ENCODE results near the gene NKAIN1.
"Not testable (repeated sequence)": the region's sequence is repeated elsewhere in the genome, so short reads cannot be mapped to it uniquely, and the experiment has no call there.

DNA sequence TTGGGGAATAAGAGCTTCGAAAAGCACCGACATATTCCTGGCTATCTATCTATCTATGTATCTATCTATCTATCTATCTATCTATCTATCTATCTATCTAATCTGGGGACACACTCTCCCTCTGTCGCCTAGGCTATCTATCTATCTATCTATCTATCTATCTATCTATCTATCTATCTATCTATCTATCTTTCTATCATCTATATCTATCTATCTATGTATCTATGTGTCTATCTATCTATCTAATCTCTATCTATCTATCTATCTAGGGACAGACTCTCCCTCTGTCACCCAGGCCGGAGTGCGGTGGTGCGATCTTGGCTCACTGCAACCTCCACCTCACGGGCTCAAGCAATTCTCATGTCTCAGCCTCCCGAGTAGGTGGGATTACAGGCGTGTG lies 42.7 kb upstream of the NKAIN1 start:
- TF ChIP-seq CTCF (IDR thresholded peaks at IDR 0.05); EZH2 (IDR thresholded peaks at IDR 0.05; ENCODE audit: borderline replicate concordance, insufficient read depth, low read depth, low read length, poor library complexity, severe bottlenecking): not testable (repeated sequence)
